PC-3 (cell line): ENCODE measurements around the gene GHRL. TPM values are rescaled to one million over a fixed set of nuclear protein-coding genes. Genes with fewer than 3 reads are reported as not detected.

Source experiments
- ATAC-seq: fragments of 200-7000 bp; cut with Tn5 transposase; 2 replicates; pipeline ENCODE4 v1.9.1; 2020; ENCODE audit warnings: mild to moderate bottlenecking, moderate library complexity
- BruUV-seq: library from RNA; stranded (reverse); fragments of 400-500 nt; replicated peaks from 2 replicates; lab custom pipeline; 2021; lab: Mats Ljungman, UMichigan
- CTCF ChIA-PET: fragments of 300-600 bp; sonication (Branson Sonifier 250); formaldehyde crosslinking; loops from one replicate; lab custom pipeline; 2022; ENCODE audit warnings: antibody characterized with exemption; lab: Charles Lee
- POLR2A ChIA-PET: fragments of 300-600 bp; sonication (Branson Sonifier 250); formaldehyde crosslinking; loops from one replicate; lab custom pipeline; 2022; ENCODE audit warnings: antibody characterized with exemption; ENCODE audit not compliant: unreplicated experiment; lab: Charles Lee
- DNase-seq: peaks from one replicate; pipeline ENCODE4 v3.0.0-alpha.2; 2015
- H2AFZ ChIP-seq: fragments of 300-600 bp; sonication (generic); 2 replicates; pipeline ENCODE4 v1.6.0; 2016; ENCODE audit warnings: antibody characterized with exemption, low read length
- H3F3A ChIP-seq: fragments of 300-600 bp; sonication (generic); one replicate; pipeline ENCODE4 v1.6.0; 2017; ENCODE audit warnings: antibody characterized with exemption, low read length, control low read depth, mild to moderate bottlenecking; ENCODE audit not compliant: unreplicated experiment
- H3K27ac ChIP-seq: fragments of 300-600 bp; sonication (generic); 2 replicates; pipeline ENCODE4 v1.5.1; 2016; ENCODE audit warnings: mild to moderate bottlenecking, low read length
- H3K27me3 ChIP-seq: fragments of 300-600 bp; sonication (generic); 2 replicates; pipeline ENCODE4 v1.6.1; 2016; ENCODE audit warnings: low read length, mixed read lengths
- H3K36me3 ChIP-seq: fragments of 300-600 bp; sonication (generic); 2 replicates; pipeline ENCODE4 v1.6.1; 2016; ENCODE audit warnings: low read depth, mixed run types, low read length, mixed read lengths
- H3K4me1 ChIP-seq: fragments of 300-600 bp; sonication (generic); 2 replicates; pipeline ENCODE4 v1.5.1; 2016; ENCODE audit warnings: low read length; ENCODE audit not compliant: insufficient read depth
- H3K4me2 ChIP-seq: fragments of 300-600 bp; sonication (generic); 2 replicates; pipeline ENCODE4 v1.6.0; 2016; ENCODE audit warnings: low read length
- H3K4me3 ChIP-seq: fragments of 300-600 bp; sonication (generic); 2 replicates; pipeline ENCODE4 v1.5.1; 2016; ENCODE audit warnings: mild to moderate bottlenecking, low read length, mixed read lengths
- H3K79me2 ChIP-seq: fragments of 300-600 bp; sonication (generic); 2 replicates; pipeline ENCODE4 v1.6.1; 2017; ENCODE audit warnings: low read length, mixed read lengths
- H3K9ac ChIP-seq: fragments of 300-600 bp; sonication (generic); 2 replicates; pipeline ENCODE4 v1.6.0; 2016; ENCODE audit warnings: mild to moderate bottlenecking, low read length
- H3K9me2 ChIP-seq: fragments of 300-600 bp; sonication (generic); replicated peaks from 2 replicates; pipeline ENCODE4 v1.6.1; 2016; ENCODE audit warnings: mixed run types, low read length, mixed read lengths
- H3K9me3 ChIP-seq: fragments of 300-600 bp; sonication (generic); 2 replicates; pipeline ENCODE4 v1.6.1; 2016; ENCODE audit warnings: low read length, mixed read lengths
- H4K20me1 ChIP-seq: fragments of 300-600 bp; sonication (generic); 2 replicates; pipeline ENCODE4 v1.6.1; 2016; ENCODE audit warnings: low read length, mixed read lengths
- EZH2 ChIP-seq: fragments of 300-600 bp; sonication (generic); IDR thresholded peaks from one replicate; pipeline ENCODE4 v1.6.1; 2017; ENCODE audit warnings: antibody characterized with exemption, mild to moderate bottlenecking, low read length; ENCODE audit not compliant: unreplicated experiment
- EZH2phosphoT487 ChIP-seq: fragments of 300-600 bp; sonication (generic); IDR thresholded peaks from 2 replicates; pipeline ENCODE4 v1.6.1; 2018; ENCODE audit warnings: mild to moderate bottlenecking, antibody characterized with exemption, low read length, borderline replicate concordance
- intact Hi-C: fragments of 100-400 bp; cut with micrococcal nuclease; formaldehyde crosslinking; loops from 2 replicates; pipeline ENCODE4 v1.9.0; 2023
- total RNA-seq: library from RNA; depleted of rRNA; stranded (reverse); fragments of >200 nt; gene quantifications from 2 replicates; pipeline ENCODE4 v1.2.3, GENCODE V29; 2014
- TF ChIP-seq, protein P1 (sequence below): fragments of 300-600 bp; sonication (generic); conservative IDR thresholded peaks from 2 replicates; pipeline ENCODE4 v1.5.1; 2017; ENCODE audit warnings: antibody characterized with exemption, low read depth, mild to moderate bottlenecking, low read length

Gene GHRL
- total RNA-seq, 1 experiment from 2014 or later: not detected

DNA sequence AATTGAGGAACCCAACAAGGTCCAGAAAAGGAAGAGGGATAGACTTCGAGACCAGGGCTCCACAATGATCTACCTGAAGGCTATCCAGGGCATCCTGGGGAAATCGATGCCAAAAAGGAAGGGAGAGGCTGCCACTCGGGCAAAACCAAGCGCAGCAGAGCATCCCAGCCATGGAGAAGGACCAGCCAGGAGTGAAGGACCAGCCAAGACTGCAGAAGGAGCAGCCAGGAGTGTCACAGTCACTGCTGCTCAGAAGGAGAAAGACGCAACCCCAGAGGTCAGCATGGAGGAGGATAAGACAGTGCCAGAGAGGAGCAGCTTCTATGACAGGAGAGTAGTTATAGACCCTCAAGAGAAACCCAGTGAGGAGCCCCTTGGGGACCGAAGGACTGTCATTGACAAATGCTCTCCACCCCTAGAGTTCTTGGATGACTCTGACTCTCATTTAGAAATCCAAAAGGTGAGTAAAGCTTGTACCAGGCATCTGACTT is 32.5 kb downstream of the GHRL start:
- Histone ChIP-seq H3K27me3 (no peaks in the 10 kb centered on the region), H2AFZ (no peak overlapping the region), H3K4me2 (no peak overlapping the region), H3K79me2 (peaks cover 53% of the 10 kb centered on the region), H3K9ac (no peak overlapping the region), H3K9me3 (no peaks in the 10 kb centered on the region), H3K36me3 (peaks cover 35% of the 10 kb centered on the region; the same call in 1 of the 2 replicates), H3F3A (no peaks in the 10 kb centered on the region), H4K20me1 (0 out of 2 replicates have a peak, but pooled peaks cover 10% of the 10 kb centered on the region), H3K27ac (no peak overlapping the region), H3K9me2 (no peaks in the 10 kb centered on the region), H3K4me3 (no peak overlapping the region), H3K4me1 (no peaks in the 10 kb centered on the region)
- CTCF ChIA-PET: no interaction called here
- ATAC-seq: no peak
- TSS peak; percentile 24 for BruUV-seq
- no peak for DNase-seq
- intact Hi-C loops: no loop called here
- POLR2A ChIA-PET: no interaction called here
- no peak for TF ChIP-seq EZH2
- TF ChIP-seq EZH2phosphoT487: no peak
- TF ChIP-seq, protein P1, sequence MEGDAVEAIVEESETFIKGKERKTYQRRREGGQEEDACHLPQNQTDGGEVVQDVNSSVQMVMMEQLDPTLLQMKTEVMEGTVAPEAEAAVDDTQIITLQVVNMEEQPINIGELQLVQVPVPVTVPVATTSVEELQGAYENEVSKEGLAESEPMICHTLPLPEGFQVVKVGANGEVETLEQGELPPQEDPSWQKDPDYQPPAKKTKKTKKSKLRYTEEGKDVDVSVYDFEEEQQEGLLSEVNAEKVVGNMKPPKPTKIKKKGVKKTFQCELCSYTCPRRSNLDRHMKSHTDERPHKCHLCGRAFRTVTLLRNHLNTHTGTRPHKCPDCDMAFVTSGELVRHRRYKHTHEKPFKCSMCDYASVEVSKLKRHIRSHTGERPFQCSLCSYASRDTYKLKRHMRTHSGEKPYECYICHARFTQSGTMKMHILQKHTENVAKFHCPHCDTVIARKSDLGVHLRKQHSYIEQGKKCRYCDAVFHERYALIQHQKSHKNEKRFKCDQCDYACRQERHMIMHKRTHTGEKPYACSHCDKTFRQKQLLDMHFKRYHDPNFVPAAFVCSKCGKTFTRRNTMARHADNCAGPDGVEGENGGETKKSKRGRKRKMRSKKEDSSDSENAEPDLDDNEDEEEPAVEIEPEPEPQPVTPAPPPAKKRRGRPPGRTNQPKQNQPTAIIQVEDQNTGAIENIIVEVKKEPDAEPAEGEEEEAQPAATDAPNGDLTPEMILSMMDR: no peak

DNA sequence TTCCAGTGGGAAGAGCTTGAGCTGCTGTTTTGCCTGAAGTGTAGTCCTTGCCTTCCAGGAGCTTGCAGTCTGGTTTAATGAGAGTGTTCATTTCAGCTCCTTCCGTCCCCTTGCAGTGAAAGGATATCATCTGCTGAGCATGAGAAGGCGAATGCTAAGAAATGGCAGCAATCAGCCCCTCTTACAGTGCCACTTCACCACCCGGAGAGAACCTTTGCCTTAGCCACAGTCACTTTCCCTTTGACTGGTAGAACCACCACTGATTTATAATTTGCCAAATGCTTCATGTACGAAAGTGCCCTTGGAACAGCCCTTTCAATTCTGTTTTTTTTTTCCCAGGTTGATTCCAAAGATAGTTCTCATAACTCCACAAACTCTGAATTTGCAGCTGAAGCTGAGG is 32.9 kb downstream of the GHRL start:
- intact Hi-C loops: no loop called here
- ChIA-PET POLR2A (no interaction called here), CTCF (no interaction called here)
- Histone ChIP-seq H3K4me3 (no peak overlapping the region), H3K79me2 (peaks cover 54% of the 10 kb centered on the region), H4K20me1 (0 out of 2 replicates have a peak, but pooled peaks cover 10% of the 10 kb centered on the region), H3K27ac (no peak overlapping the region), H3K27me3 (no peaks in the 10 kb centered on the region), H3K4me1 (no peaks in the 10 kb centered on the region), H2AFZ (no peak overlapping the region), H3K4me2 (no peak overlapping the region), H3K9me2 (no peaks in the 10 kb centered on the region), H3F3A (no peaks in the 10 kb centered on the region), H3K36me3 (peaks cover 37% of the 10 kb centered on the region; the same call in 1 of the 2 replicates), H3K9me3 (no peaks in the 10 kb centered on the region), H3K9ac (no peak overlapping the region)
- TF ChIP-seq EZH2phosphoT487 (no peak), EZH2 (no peak)
- TF ChIP-seq, protein P1: no peak
- ATAC-seq (no peak), DNase-seq (no peak)
- BruUV-seq: no TSS peak

DNA sequence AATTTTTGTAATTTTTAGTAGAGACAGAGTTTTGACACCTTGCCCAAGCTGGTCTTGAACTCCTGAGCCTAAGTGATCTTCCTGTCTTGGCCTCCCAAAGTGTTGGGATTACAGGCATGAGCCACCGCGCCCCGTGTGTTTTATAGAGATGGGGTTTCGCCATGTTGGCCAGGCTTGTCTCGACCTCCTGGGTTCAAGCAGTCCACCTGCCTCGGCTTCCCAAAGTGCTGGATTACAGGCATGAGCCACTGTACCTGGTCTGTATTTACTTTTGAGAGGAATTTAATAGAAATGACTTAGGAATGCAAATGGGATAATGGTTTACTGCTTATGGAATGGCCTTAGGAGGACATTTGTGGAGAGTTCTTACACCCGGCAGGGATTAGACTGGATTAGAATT is 33.7 kb downstream of the GHRL start:
- no TSS peak for BruUV-seq
- intact Hi-C loops: no loop called here
- POLR2A ChIA-PET: no interaction called here

More for the DNA sequence above, 33.7 kb downstream of the GHRL start:
- no peaks in the 10 kb centered on the region for H3K27me3 ChIP-seq
- H3K9me2 ChIP-seq: no peaks in the 10 kb centered on the region
- no peaks in the 10 kb centered on the region for H3K9me3 ChIP-seq
- ATAC-seq (no peak), DNase-seq (no peak)
- no peaks in the 10 kb centered on the region for H3F3A ChIP-seq
- 0 out of 2 replicates have a peak, but pooled peaks cover 10% of the 10 kb centered on the region for H4K20me1 ChIP-seq
- TF ChIP-seq EZH2 (no peak), EZH2phosphoT487 (no peak)
- TF ChIP-seq, protein P1: no peak
- H3K36me3 ChIP-seq: peaks cover 33% of the 10 kb centered on the region; the same call in 1 of the 2 replicates
- CTCF ChIA-PET: no interaction called here
- no peak overlapping the region for H2AFZ ChIP-seq
- no peak overlapping the region for H3K4me3 ChIP-seq
- no peaks in the 10 kb centered on the region for H3K4me1 ChIP-seq
- H3K27ac ChIP-seq: no peak overlapping the region
- H3K79me2 ChIP-seq: peaks cover 54% of the 10 kb centered on the region
- H3K4me2 ChIP-seq: no peak overlapping the region
- no peak overlapping the region for H3K9ac ChIP-seq
